ENCODE results near the gene TMEM242.

TMEM242 gene

DNA sequence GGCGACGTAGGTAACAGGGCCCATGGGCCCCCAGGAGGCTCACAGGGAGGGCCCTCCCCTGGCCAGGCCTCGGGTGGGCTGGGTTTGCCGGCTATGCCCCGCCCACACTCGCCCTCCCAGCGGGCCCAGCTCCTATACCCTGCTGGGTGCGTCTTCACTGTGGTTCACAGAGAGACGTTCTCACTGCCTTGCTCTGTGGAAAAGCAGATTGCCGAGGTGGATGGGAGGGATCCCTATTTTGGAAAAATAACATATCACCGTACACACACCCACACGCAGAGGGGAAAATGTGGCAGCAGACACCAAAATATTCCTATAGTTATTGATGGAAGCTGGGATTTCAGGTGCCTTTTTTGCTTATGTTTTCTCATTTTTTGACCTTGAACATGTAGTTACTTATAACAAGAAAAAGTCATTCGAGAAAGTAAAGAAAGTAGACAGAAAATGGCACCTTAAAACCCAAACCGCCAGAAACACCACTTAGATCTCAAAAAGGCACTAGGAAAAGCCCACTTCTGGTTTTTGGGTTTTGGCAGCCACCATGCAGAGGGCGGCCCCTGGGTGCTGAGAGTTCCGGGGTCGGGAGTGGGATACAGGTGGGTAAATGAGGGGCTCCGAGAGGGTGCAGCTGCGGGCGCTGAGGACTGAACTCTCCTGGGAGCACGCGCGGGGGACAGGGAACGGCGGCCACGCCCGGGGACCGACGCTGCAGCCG, 49.4 kb downstream of the TMEM242 start:
- H3K36me3 Mint-ChIP-seq (ENCODE audit: low read depth), result no peaks in the 10 kb centered on the region
- H3K4me1 Mint-ChIP-seq (ENCODE audit: low read depth), result peaks cover 11% of the 10 kb centered on the region
- no peaks in the 10 kb centered on the region for H3K27me3 Mint-ChIP-seq
- peak overlapping the region; percentile 80 for H3K4me3 Mint-ChIP-seq
- peak overlapping the region; percentile 88 for H3K27ac Mint-ChIP-seq
- peak; percentile 78 for DNase-seq
- peaks cover 8% of the 10 kb centered on the region for H3K9me3 Mint-ChIP-seq

DNA sequence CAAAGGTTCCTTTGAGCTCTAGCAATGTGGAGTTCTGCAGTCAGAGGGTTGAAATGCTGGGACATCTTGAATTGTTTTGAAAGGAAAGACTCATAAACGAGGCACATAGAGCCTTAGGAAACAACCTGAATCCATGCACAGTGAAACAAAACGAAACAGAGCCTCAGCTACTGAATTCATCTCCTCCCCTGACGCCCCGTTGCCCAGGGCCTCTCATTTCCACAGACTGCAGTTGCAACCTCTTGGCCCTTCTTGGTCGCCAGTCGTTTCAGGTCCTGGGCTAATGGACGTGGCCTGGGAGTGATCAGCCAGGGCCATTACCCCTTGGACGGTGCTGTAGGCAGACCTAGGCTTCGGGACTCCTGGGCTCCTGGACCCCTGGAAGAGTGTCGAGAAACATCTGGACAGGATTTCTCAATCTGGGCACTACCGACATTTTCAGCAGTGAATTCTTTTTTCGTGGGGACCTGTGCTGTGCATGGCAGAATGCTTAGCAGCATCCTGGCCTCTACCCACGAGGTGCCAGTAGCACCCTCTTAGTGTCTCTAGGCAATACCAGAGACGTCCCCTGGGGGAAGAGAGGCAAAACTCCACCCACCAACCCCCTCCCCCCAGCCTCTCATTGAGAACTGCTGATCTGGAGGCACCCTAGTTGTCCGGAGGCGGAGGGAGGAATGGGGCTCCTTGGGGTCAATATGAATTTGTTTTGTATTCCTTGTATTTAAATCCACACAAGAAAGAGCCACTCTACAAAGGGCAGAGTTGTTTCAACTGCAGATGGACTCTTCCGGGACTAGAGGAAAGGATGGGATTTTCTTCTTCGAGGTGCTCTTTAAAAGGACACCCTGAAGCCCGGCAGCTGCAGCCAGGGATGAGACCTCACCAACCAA, 50.2 kb downstream of the TMEM242 start:
- H3K27ac Mint-ChIP-seq, result peak overlapping the region; percentile 40
- no peak for DNase-seq
- peaks cover 8% of the 10 kb centered on the region for H3K9me3 Mint-ChIP-seq
- H3K4me3 Mint-ChIP-seq, result peak overlapping the region; percentile 31
- H3K36me3 Mint-ChIP-seq (ENCODE audit: low read depth), result no peaks in the 10 kb centered on the region
- H3K4me1 Mint-ChIP-seq (ENCODE audit: low read depth), result peaks cover 11% of the 10 kb centered on the region
- no peaks in the 10 kb centered on the region for H3K27me3 Mint-ChIP-seq

DNA sequence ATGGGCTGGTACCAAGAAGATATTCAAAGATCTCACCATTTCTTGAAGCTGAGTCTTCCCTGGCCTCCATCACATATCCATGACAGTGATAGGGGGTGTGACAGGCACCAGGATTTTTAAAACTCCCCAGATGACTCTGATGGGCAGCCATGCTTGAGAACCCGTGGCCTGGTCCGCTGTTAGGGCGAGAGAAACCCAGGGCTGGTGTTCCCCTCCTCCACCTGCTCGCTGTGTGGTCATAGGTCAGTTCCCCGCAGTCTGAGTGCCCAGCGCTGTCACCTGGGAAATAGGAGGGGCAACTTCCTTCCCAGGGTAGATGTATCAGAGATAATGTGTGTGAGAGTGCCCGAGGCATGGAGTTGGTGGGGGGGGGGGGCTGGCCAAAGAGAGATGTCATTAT, 50.9 kb downstream of the TMEM242 start:
- Mint-ChIP-seq H3K4me3 (no peak overlapping the region), H3K27me3 (no peaks in the 10 kb centered on the region), H3K27ac (no peak overlapping the region), H3K4me1 (ENCODE audit: low read depth) (peaks cover 11% of the 10 kb centered on the region), H3K9me3 (peaks cover 8% of the 10 kb centered on the region), H3K36me3 (ENCODE audit: low read depth) (no peaks in the 10 kb centered on the region)
- no peak for DNase-seq

DNA sequence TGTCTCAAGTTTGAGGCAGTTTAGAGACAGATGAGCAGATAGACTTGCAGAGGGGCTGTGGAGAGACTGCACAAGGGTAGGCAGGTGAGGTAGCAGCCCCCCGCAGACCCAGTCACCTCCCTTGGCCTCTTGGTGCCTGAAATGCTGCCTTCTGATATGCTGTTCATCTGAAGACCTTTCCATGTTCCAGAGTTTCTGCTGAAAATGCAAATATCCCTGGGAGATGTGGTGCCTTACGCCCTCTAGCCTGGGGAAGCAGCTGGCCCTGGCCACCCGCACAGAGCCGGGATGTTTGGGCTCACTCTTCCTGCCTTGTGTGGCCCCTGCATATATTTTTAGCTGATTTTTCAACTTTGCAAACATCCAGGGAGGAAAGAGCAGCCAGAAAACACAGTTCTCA, 51.4 kb downstream of the TMEM242 start:
- DNase-seq, result no peak
- Mint-ChIP-seq H3K27ac (no peak overlapping the region), H3K4me1 (ENCODE audit: low read depth) (peaks cover 11% of the 10 kb centered on the region), H3K4me3 (no peak overlapping the region), H3K36me3 (ENCODE audit: low read depth) (no peaks in the 10 kb centered on the region), H3K9me3 (peaks cover 8% of the 10 kb centered on the region), H3K27me3 (no peaks in the 10 kb centered on the region)

DNA sequence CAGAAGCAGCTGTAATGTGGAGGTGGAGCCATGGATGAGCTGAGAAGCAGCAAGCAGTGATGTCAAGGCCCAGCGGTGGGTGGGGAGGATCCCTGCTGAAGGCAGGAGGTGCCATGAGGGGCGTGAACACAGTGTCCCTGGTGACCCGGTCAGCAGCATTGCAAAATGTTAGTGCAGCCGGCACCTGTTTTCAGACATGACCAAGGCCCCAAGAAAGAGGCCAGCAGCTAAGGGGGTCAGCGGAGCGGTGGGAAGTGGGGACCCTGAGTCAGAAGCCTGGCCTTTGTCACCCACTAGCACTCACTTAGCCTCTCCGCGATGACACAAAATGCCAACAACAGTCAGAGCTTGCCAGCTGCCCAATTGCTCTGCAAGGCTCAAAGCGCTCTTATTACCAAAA, 51.9 kb downstream of the TMEM242 start:
- no peaks in the 10 kb centered on the region for H3K36me3 Mint-ChIP-seq (ENCODE audit: low read depth)
- H3K4me1 Mint-ChIP-seq (ENCODE audit: low read depth), result peaks cover 11% of the 10 kb centered on the region
- H3K4me3 Mint-ChIP-seq, result no peak overlapping the region
- no peak for DNase-seq
- peaks cover 8% of the 10 kb centered on the region for H3K9me3 Mint-ChIP-seq
- no peak overlapping the region for H3K27ac Mint-ChIP-seq
- no peaks in the 10 kb centered on the region for H3K27me3 Mint-ChIP-seq

DNA sequence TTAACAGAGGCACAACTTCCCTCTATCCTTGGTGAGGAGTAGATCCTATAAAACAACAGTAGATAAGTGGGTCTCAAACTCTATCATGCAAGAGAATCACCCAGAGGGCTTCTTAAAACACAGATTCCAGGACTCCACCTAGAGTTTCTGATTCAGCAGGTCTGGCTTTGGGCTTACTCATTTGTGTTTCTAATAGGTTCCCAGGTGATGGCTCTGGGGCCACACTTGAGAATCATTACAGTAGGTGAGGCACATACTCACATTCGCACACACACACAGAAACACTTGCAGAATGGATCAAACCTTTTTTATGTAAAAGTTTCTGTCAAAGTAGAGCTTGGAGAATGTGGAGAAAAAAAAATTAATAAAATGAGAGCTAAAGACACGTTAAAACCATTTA, 52.4 kb downstream of the TMEM242 start:
- no peak overlapping the region for H3K27ac Mint-ChIP-seq
- H3K4me1 Mint-ChIP-seq (ENCODE audit: low read depth), result peaks cover 11% of the 10 kb centered on the region
- no peak for DNase-seq
- H3K4me3 Mint-ChIP-seq, result no peak overlapping the region
- H3K27me3 Mint-ChIP-seq, result no peaks in the 10 kb centered on the region
- peaks cover 8% of the 10 kb centered on the region for H3K9me3 Mint-ChIP-seq
- no peaks in the 10 kb centered on the region for H3K36me3 Mint-ChIP-seq (ENCODE audit: low read depth)

DNA sequence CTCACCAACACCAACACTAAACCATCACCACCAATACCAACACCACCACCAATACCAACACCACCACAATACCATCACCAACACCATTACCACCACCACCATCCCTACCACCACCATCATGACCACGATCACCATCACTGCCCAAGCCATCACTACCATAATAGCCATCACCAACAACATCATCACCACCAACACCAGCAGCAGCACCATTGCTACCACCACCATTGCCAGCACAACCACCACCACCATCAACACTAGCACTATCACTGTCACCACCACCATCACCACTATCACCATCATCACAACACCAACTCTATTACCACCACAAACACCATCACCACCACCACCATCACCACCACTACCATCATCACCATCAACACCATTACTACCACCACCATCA, 53.0 kb downstream of the TMEM242 start:
- H3K4me1 Mint-ChIP-seq (ENCODE audit: low read depth), result peaks cover 11% of the 10 kb centered on the region
- DNase-seq, result no peak
- H3K27me3 Mint-ChIP-seq, result no peaks in the 10 kb centered on the region
- H3K4me3 Mint-ChIP-seq, result no peak overlapping the region
- H3K9me3 Mint-ChIP-seq, result peaks cover 8% of the 10 kb centered on the region
- H3K27ac Mint-ChIP-seq, result no peak overlapping the region
- H3K36me3 Mint-ChIP-seq (ENCODE audit: low read depth), result no peaks in the 10 kb centered on the region

DNA sequence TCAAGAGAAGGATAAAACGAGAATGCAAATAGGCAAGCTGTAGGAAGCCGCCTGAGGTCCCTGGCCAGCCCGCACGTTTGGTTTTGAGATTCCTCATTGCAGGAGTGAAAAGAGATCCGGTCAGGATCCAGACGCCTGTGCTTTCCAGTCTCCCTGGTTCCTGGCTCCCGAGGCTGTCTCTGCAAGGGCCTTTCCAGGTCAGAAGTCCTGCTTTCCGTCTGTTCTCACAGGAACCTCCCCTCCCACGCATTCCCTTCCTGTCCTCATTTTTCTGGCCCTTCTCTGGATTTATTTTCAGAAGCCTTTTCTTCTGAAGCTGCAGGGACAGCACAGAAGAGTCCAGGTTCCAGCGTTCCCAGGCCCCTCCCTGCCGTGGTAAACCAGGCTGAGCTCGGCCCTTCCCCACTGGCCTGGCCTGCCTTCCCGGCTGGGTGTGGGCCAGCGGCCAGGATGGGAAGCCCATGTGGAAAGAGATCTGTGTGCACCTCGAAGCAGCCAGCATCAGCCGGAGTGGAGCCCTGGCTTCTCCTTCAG, 54.0 kb downstream of the TMEM242 start:
- Mint-ChIP-seq H3K4me1 (ENCODE audit: low read depth) (peaks cover 9% of the 10 kb centered on the region), H3K27ac (no peak overlapping the region), H3K36me3 (ENCODE audit: low read depth) (no peaks in the 10 kb centered on the region), H3K4me3 (no peak overlapping the region), H3K27me3 (no peaks in the 10 kb centered on the region), H3K9me3 (peaks cover 8% of the 10 kb centered on the region)
- no peak for DNase-seq

DNA sequence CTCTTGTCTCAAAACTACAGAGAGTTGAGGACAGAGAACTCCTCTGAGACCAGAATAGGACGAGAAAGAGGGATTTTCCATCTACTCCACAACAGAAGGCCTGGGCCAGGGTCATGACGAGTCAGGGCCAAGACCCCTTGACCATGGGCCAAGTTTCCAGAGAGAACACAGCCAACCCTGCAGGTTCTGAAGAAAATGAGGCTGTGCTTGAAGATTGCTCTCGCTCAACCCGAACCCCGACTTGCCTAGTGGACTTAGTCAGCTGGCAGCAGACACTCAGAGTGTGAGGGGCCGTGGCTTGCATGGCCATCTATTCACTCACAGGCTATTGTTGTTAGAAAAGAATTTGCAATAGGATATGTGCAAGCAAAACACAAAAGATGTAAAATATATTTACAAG, 54.5 kb downstream of the TMEM242 start:
- H3K27me3 Mint-ChIP-seq, result no peaks in the 10 kb centered on the region
- no peak overlapping the region for H3K4me3 Mint-ChIP-seq
- H3K9me3 Mint-ChIP-seq, result peaks cover 8% of the 10 kb centered on the region
- no peak for DNase-seq
- H3K27ac Mint-ChIP-seq, result no peak overlapping the region
- peaks cover 5% of the 10 kb centered on the region for H3K4me1 Mint-ChIP-seq (ENCODE audit: low read depth)
- no peaks in the 10 kb centered on the region for H3K36me3 Mint-ChIP-seq (ENCODE audit: low read depth)

DNA sequence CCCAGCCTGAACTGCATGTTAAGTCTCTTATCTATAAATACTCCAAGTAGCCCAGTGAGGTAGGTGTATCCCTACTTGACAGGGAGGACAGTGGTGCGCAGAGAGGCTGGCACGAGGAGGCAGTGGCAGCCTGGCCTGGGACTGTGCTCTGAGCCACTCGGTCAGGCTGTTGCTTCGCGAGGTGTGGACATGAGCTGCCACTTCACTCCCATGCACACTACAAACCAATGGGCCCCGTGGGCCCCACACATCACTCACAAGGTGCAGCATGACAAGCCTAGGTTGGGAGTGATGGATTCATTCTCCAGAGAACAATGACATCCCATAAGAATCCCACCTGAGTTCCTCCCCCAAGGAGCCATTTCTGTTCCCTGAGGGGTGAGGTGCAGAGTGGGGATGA, 54.9 kb downstream of the TMEM242 start:
- no peak overlapping the region for H3K4me3 Mint-ChIP-seq
- no peak for DNase-seq
- no peaks in the 10 kb centered on the region for H3K27me3 Mint-ChIP-seq
- no peaks in the 10 kb centered on the region for H3K36me3 Mint-ChIP-seq (ENCODE audit: low read depth)
- H3K4me1 Mint-ChIP-seq (ENCODE audit: low read depth), result peaks cover 1% of the 10 kb centered on the region
- H3K27ac Mint-ChIP-seq, result no peak overlapping the region
- H3K9me3 Mint-ChIP-seq, result peaks cover 8% of the 10 kb centered on the region

DNA sequence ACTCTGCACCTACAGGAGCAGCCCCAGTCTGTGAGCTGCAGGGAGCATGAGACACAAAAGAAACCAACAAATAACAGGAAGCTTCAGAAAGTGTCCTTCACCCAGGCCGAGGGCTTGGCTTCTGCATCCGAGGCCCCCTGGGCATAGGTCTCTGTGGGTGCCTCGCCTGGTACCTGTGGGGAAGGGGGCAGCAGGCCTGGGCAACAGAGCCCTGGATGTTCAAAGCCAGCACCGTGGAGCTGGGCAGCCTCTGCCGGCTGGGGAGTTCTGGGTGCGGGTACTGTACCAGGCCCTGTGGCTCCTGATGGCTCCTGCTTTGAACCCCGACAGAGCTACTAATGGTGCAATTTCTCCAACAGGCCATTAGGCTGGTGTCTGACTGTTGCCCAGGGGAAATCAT, 55.7 kb downstream of the TMEM242 start:
- DNase-seq, result no peak
- Mint-ChIP-seq H3K4me1 (ENCODE audit: low read depth) (no peaks in the 10 kb centered on the region), H3K27me3 (no peaks in the 10 kb centered on the region), H3K36me3 (ENCODE audit: low read depth) (no peaks in the 10 kb centered on the region), H3K9me3 (peaks cover 8% of the 10 kb centered on the region), H3K27ac (no peak overlapping the region), H3K4me3 (no peak overlapping the region)

DNA sequence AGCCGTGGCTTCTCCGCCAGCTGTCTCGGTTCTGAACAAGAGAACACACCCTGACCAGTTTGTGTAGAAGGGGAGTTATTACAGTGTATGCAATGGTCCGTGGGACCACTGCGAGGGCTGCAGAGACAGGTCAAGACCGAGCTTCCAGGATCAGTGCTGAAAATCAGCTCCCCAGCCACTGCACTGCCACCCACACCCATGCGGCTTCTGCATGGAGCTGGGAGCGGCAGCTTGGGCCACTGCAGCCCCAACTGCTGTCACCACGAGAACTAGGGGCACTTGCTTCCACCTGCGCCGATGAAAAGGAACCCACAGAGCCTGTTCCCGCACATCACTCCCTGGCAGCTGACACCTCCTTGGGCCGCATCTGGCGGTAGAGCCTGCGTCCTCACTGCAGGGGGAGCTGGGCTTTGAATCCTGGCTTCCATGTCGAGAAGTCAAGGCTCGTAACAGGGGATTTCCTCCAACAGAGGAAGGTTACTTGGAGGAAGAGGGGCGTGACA, 56.2 kb downstream of the TMEM242 start:
- H3K4me3 Mint-ChIP-seq, result no peak overlapping the region
- no peaks in the 10 kb centered on the region for H3K4me1 Mint-ChIP-seq (ENCODE audit: low read depth)
- H3K9me3 Mint-ChIP-seq, result peaks cover 8% of the 10 kb centered on the region
- H3K27me3 Mint-ChIP-seq, result no peaks in the 10 kb centered on the region
- H3K27ac Mint-ChIP-seq, result no peak overlapping the region
- no peaks in the 10 kb centered on the region for H3K36me3 Mint-ChIP-seq (ENCODE audit: low read depth)
- no peak for DNase-seq

DNA sequence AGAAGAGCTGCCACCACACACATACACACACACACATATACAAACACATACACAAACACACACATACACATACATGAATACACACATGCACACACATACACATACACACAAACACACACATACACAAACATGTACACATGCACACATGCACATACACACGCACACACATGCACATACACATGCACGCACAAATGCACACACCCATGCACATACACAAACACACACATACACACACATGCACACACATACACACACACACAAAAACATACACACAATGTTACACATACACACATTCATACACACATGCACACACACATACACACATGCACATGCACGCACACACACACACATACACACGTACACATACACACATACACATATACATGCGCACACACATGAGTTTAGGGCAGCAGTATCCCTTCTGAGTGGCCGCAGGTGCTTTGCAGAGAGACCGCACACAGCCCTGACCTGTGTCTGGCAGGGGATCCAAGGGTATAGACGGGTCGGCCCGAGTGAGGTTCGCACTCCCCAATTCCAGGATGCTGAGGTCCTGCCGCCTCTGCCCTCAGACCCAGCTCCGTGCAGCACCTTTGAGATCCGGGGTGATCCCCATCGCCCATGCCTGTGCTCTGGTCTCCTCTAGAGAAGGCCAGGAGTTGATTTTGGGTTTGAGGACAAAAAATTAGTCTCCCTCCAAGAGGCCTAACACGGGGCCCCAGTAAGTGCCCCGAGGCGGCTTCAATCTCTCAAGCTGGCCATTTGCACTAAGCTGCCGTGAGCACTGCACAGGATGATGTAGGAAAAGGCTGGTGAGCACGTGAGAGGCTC, 56.8 kb downstream of the TMEM242 start:
- H3K27me3 Mint-ChIP-seq, result no peaks in the 10 kb centered on the region
- H3K4me3 Mint-ChIP-seq, result no peak overlapping the region
- no peaks in the 10 kb centered on the region for H3K36me3 Mint-ChIP-seq (ENCODE audit: low read depth)
- no peaks in the 10 kb centered on the region for H3K4me1 Mint-ChIP-seq (ENCODE audit: low read depth)
- DNase-seq, result no peak
- H3K9me3 Mint-ChIP-seq, result peaks cover 8% of the 10 kb centered on the region
- no peak overlapping the region for H3K27ac Mint-ChIP-seq

DNA sequence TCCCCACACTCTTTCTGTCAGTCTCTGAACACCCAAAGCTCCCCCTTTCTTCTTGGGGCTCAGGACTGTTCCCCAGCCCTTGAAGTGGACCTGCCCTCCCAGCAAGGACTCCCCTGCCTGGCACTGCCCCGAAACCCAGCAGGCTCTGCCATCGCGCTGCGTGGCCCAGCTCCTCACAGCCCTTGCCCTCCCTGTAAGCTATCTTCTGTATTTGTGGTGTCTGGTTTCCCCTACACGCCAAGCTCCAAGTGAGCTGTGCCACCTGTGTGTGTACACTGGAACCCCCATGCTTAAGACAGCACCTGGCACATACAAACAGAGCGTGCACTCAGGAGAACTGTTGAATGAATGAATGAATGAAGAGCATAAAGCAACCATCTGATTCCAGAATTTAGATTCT, 57.7 kb downstream of the TMEM242 start:
- Mint-ChIP-seq H3K4me3 (no peak overlapping the region), H3K36me3 (ENCODE audit: low read depth) (no peaks in the 10 kb centered on the region), H3K9me3 (peaks cover 8% of the 10 kb centered on the region), H3K27me3 (no peaks in the 10 kb centered on the region), H3K27ac (no peak overlapping the region), H3K4me1 (ENCODE audit: low read depth) (no peaks in the 10 kb centered on the region)
- DNase-seq, result no peak

All from activated T-cell treated with anti-CD3 and anti-CD28 coated beads, Interleukin-2, amount 50 U/mL, for 24 hours (primary cell).